Stimulated activated naive CD4-positive, alpha-beta T cell treated with Interleukin-2 at 50 U/mL for 16 hours (primary cell): ENCODE results near the gene TCIRG1.
A peak's percentile ranks its signal among the peaks of the same experiment; 100 is the strongest.

ENCODE experiments used
- DNase-seq: peaks from one replicate; lab custom pipeline; 2025; lab: John Stamatoyannopoulos, UW

Gene TCIRG1

DNA sequence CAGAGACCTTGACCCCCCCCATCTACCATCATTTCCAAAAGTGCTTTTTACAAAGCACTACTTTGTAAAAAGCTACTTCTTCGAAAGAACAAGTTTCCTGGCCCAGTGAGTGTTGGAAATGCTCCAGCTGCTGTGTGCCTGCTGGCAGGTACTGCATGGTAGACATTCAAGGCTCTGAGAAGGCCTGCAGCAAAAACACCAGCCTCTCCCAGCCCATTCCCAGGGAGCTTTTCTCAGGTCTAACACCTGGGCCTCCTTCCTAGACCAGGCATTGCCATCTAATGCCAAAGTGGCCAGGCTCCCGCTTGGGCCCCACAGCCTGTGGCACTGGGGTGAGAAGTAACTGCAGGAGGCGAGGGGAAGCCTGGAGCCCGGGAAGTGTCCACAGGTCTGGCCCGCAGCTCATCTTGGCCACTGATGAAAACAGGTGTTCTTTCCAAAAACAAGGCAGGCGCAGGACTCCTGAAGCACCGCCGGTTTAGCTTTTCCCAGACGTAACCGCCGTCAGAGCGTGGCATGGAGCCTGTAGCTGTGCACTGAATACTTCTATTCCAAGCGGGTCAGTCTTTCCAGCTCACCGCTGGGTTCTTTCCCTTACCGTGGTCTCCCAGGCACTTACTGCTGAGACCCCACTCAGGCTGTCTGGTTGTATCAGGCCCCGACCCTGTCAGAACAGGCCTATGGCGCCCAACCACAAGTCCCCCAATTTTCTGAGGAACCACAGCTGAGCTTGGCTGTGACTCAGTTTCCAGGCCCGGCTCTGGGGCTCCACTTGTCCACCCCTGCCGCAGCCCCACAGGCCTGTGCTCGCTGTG is 1.2 kb upstream of the TCIRG1 start:
- DNase-seq, result no peak

DNA sequence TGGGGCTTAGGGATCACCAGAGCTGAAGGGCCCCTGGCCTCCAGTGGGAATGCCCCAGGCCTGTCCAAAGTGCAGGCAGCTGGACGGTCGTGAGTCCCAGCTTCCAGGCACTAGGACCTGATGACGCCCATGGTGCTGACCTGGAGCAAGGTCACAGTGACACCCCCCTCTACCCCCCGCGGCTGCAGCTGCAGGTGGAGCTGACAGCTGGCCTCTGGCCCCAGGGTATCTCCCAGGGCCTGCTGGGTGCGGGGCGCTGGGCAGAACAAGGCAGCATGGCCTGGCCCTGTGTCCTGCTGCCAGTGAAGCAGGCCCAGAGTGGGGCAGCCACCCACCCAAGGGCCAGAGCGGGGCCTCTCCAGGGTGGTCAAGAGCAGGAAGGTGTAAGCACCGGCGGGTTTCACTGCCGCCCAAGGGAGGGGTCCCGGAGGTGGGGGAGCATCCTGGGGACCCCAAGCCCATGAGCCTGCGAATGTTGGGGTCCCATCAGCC is 553 bp upstream of the TCIRG1 start:
- DNase-seq, result no peak

DNA sequence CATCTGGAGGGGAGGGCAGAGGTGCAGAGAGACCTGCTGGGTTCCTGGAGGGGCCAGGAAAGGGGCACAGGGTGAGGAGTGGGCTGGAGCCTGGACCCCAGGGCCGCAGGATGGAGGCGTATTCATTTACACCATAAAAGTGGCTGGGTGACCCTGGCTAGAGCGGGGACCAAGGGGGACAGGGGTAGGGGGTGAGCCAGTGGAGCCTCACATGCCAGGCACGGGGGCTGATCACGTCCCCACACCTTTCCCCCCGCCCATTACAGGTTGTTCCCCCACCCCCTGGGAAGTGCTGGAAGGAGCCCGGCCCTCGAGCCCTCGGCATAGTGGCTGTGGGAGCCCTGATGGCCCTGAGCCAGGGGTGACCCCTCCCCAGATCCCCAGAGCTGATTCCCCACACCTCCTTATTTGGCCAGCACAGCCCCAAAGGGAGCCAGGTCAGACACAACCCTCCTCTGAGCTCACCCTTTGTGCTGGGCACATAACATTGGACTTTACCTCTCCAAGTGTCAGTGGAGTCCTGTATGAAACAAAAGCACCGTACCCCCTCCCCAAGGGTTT is 781 bp downstream of the TCIRG1 start:
- DNase-seq, result no peak

GRCh38 chr11:68040101-68040956 is 1.5 kb downstream of the TCIRG1 start:
- peak; percentile 31 for DNase-seq

DNA sequence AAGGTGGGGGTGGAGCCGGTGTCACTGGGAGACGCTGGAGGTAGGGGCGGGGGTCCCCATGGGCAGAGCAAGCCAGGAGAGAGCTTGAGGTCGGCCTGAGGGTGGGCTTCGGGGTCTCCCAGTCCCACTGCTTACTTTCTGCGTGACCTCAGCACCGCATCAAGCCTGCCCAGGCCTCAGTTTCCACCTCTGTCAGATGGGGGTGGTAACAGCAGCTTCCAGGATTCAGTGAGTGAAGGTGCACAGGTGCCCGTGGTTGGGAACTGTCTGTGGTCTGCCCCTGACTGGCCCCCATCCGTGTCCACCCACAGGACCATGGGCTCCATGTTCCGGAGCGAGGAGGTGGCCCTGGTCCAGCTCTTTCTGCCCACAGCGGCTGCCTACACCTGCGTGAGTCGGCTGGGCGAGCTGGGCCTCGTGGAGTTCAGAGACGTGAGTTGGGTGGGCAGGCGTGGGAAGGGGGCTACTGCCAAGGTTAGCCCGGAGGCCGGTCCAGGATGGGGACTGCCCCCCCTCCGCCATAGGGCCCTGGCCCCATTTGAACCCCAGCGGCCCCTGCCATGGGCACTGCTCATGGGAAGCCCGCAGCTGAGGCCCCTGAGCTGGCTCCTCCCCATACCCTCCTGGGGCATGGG is 2.2 kb downstream of the TCIRG1 start:
- DNase-seq, result no peak

GRCh38 chr11:68041617-68042218 is 2.9 kb downstream of the TCIRG1 start:
- no peak for DNase-seq

DNA sequence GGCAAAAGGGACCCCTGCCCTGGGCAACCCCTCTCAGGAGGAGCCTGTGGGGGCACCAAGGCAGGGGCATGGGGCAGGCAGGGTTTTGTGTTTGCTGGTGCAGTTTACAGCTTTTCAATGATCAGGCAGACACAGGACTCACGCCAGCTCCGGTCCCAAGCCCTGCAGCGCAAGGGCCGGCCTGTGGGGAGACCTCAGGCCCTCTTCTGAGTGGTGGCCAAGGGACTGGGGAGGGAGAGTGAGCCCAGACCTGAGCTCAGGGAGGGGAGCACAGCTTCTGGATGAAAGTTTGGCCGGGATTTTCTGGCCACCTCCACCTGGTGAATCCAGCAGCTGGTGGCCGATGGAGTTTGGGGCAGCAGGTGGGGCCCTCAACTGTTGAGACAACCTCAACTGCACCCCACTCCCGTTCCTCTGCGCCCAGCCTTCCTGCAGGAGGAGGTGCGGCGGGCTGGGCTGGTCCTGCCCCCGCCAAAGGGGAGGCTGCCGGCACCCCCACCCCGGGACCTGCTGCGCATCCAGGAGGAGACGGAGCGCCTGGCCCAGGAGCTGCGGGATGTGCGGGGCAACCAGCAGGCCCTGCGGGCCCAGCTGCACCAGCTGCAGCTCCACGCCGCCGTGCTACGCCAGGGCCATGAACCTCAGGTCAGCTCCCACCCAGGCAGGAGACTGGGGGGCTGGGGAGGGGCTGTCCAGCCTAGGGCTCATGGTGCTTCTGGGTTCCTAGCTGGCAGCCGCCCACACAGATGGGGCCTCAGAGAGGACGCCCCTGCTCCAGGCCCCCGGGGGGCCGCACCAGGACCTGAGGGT is 3.6 kb downstream of the TCIRG1 start:
- DNase-seq, result no peak

DNA sequence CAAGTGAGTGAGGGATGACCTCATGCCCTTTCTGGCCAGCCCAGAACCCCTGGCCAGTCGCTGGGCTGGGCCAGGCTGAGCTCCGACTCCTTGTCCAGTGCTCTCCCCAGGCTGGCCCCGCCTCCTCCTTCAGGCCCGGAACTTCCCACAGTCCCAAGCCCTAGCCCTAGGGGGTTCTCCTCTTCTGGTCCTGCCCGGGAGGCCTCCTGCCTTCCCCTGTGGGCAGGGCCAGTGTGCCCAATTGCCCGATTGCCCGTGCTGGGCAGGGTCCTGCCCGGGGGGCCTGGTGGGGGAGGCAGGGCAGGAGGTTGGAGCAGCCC is 4.2 kb downstream of the TCIRG1 start:
- DNase-seq, result no peak

DNA sequence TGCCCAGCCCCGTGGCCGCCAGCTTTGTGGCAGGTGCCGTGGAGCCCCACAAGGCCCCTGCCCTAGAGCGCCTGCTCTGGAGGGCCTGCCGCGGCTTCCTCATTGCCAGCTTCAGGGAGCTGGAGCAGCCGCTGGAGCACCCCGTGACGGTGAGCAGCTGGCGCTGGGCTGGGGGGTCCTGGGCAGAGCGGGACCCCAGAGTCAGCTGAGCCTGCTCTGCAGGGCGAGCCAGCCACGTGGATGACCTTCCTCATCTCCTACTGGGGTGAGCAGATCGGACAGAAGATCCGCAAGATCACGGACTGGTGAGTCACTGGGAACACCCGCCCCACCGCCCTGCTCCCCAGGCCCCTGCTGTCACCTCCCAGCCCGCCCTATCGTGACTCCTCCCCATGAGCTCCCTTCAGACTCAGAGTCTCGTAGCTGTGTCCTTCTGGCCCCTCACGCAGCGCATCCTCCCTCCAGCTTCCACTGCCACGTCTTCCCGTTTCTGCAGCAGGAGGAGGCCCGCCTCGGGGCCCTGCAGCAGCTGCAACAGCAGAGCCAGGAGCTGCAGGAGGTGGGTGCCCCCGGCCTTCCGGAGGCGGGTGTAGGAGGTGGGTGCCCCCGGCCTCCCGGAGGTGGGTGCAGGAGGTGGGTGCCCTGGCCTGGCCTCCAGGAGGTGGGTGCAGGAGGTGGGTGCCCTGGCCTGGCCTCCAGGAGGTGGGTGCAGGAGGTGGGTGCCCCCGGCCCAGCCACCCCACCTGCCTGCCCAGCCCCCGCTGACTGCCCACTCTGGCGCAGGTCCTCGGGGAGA is 4.7 kb downstream of the TCIRG1 start:
- no peak for DNase-seq

DNA sequence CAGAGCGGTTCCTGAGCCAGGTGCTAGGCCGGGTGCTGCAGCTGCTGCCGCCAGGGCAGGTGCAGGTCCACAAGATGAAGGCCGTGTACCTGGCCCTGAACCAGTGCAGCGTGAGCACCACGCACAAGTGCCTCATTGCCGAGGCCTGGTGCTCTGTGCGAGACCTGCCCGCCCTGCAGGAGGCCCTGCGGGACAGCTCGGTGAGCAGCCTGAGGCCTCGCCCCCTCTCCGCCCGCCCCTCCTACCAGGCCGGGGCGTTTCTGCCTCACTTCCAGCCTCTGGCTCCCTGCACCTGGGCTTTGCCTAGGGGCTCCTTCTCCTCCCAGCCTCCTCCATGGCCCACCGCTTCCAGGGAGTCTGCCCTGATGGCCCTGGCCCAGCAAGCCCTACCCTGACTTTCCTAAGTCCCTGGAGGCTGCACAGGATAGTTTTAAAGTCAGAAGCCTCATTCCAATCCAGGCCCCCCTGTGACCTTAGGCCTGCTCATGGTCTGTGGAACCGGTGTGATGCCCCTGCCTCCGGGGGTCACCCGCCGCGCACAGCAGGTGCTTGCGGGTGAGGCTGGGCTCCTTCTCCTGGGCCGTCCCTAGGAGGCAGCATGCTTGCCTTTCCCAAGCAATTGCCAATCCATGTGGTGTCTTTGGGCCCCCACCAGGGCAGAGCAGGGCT is 5.5 kb downstream of the TCIRG1 start:
- no peak for DNase-seq

- DNase-seq, result no peak
These were observed 6.1 kb downstream of the TCIRG1 start for GRCh38 chr11:68044898-68045351.

DNA sequence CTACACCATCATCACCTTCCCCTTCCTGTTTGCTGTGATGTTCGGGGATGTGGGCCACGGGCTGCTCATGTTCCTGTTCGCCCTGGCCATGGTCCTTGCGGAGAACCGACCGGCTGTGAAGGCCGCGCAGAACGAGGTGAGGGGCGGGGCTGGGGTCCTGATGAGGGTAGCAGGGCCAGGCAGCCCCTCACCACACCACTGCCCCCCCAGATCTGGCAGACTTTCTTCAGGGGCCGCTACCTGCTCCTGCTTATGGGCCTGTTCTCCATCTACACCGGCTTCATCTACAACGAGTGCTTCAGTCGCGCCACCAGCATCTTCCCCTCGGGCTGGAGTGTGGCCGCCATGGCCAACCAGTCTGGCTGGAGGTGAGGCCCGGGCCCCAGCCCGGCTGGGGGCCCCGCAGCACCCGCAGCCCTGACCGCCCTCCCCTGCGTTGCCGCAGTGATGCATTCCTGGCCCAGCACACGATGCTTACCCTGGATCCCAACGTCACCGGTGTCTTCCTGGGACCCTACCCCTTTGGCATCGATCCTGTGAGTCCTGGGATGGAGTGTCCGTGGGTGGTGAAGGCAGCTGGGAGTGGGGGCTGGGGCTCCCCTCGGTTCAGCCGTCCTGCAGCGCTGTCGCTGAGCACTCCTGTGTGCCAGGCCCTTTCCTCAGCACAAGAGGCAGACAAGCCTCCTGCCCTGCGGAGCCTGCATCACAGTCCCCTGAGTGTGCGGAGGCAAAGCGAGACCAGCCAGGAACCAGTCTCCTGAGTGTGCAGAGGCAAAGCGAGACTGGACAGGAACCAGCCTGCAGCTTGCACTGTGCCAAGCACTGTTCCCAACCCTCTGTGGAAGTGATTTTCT is 8.8 kb downstream of the TCIRG1 start:
- DNase-seq, result no peak

- DNase-seq, result no peak
These were observed 10.1 kb downstream of the TCIRG1 start for GRCh38 chr11:68048681-68049508.

DNA sequence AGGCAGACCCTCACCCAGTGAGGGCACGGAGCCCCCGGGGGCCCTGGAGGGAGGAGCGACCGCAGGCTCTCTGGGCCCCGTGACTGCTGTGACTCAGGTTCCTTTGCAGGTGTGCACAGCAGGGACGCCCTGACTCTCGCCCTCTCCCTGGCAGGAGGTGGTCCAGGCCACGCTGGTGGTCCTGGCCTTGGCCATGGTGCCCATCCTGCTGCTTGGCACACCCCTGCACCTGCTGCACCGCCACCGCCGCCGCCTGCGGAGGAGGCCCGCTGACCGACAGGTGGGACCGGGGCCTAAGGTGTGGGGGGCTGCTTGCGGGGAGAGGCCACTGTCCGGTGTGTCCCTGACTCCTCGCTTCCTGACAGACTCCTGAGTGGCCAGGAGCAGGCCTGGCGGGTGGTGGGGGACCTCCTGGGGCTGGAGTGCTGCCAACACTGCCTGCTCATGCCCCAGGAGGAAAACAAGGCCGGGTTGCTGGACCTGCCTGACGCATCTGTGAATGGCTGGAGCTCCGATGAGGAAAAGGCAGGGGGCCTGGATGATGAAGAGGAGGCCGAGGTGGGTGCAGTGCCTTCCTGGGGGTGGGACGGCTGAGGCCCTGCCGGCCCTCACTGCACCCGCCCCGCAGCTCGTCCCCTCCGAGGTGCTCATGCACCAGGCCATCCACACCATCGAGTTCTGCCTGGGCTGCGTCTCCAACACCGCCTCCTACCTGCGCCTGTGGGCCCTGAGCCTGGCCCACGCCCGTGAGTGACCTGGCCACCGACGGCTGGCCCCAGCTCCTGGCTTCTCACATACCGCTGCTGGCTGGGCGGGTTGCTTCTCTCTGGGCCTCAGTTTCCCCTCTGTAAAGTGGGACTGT is 10.9 kb downstream of the TCIRG1 start:
- no peak for DNase-seq

DNA sequence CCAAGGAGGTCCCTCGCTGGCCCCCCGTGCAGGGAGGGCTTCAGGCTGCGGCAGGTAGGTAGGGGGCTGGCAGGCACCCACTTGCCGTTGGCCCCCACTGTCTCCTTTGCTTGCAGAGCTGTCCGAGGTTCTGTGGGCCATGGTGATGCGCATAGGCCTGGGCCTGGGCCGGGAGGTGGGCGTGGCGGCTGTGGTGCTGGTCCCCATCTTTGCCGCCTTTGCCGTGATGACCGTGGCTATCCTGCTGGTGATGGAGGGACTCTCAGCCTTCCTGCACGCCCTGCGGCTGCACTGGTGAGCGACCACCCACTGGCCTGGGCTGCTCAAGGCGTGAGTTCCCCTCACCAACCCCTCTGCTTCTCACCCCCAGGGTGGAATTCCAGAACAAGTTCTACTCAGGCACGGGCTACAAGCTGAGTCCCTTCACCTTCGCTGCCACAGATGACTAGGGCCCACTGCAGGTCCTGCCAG is 11.6 kb downstream of the TCIRG1 start:
- DNase-seq, result no peak
